Measurements from ENCODE around the gene ANKS1A. TPM values are rescaled to one million over a fixed set of nuclear protein-coding genes. Genes with fewer than 3 reads are reported as not detected.

Gene ANKS1A
- polyA plus RNA-seq, 6 donors from 2014 or later, result 1.4 to 5.5 (median 2.3) TPM; not detected in 1

DNA sequence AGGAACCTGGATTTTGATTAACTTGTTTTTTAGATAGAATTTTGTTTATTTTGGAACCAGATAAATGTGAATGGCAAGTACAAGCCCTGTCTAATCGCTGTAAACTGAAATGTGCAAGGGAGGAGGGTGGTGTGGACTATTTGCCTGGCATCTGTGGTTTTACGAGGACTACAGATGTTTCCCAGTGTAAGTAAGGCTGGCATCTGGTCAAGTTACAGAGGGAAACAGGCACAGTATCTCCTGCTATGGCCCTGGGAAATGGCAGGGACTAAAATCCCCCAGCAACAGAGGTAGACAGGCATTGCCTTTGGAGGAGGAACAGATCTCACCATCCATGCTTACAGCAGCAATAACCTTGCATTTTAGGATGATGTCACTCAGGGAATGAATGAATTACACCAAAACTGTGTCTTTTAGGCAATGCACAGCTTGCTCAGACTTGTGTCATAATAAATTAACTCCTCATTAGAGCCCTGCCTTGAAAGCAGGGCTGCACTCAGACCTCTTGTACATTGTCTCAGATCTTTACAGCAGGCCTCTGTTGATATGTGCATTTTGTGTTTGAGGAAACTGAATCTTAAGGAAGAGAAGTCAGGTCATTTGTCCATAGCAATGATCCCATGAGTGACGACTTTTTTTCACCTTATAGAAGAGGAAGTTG, 155.8 kb downstream of the ANKS1A start:
- peaks cover 5 to 19% (median 15%) of the 10 kb centered on the region in 3 donors for H3K4me1 Mint-ChIP-seq
- H3K27me3 Mint-ChIP-seq, result no peaks in the 10 kb centered on the region
- H3K36me3 Mint-ChIP-seq, result peaks cover 8 to 11% of the 10 kb centered on the region in 2 donors
- no peak overlapping the region for H3K4me3 Mint-ChIP-seq
- H3K9me3 Mint-ChIP-seq, result no peaks in the 10 kb centered on the region
- no peak for ATAC-seq (ENCODE audit: low read depth in 2 of 2)
- DNase-seq, result no peak
- peak overlapping the region in 2 of 6 donors; percentile 44 to 47 for H3K27ac Mint-ChIP-seq

DNA sequence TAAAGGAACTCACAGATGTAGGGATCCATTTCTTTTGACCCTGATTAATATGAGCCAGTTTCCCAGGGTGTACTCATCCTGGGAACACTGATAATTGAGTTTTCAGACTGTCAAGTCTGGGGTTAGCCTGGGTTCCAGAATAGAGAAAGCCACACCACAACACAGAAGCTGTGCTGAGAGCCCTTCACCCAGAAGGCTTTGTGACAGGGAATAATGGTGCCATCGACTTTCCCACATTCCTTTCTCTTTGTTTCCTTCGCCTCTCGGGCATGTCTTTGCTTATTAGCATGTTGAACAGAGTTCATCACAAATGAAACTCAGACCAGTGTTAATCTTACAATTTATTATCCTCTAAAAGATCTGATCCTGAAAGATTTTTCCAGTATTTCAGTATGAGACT, 157.0 kb downstream of the ANKS1A start:
- Mint-ChIP-seq H3K4me1 (peaks cover 5 to 19% (median 15%) of the 10 kb centered on the region in 3 donors), H3K27me3 (no peaks in the 10 kb centered on the region)

DNA sequence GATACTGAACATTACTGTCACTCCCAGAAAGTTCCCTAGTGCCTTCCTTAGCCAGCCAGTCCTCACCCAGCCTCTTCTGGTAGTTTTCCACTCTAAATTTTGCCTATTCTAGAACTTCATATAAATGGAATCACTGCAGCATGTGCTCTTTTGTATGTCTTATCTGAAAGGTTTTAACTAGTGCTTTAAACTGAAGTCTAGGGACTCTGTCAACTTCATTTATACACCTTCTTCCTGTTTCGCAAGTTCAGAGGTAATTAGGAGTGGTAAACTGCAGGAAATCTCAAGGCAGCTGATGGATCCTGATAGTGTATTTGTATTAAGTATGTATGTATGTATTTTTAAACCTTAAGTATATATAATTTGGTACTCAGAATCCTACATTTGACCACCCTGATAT, 157.8 kb downstream of the ANKS1A start:
- no peaks in the 10 kb centered on the region for H3K27me3 Mint-ChIP-seq
- no peaks in the 10 kb centered on the region for H3K9me3 Mint-ChIP-seq
- ATAC-seq (ENCODE audit: low read depth in 2 of 2) (no peak), DNase-seq (no peak)
- H3K36me3 Mint-ChIP-seq, result peaks cover 1 to 11% of the 10 kb centered on the region in 2 donors
- peak overlapping the region in 1 of 6 donors; percentile 41 for H3K27ac Mint-ChIP-seq
- peak overlapping the region in 1 of 8 donors; percentile 6 for H3K4me3 Mint-ChIP-seq
- H3K4me1 Mint-ChIP-seq, result peaks cover 5 to 19% (median 15%) of the 10 kb centered on the region in 3 donors

More for the DNA sequence above, 157.0 kb downstream of the ANKS1A start:
- ATAC-seq (ENCODE audit: low read depth in 2 of 2), result no peak
- H3K36me3 Mint-ChIP-seq, result peaks cover 8 to 11% of the 10 kb centered on the region in 2 donors
- no peak overlapping the region for H3K4me3 Mint-ChIP-seq
- H3K27ac Mint-ChIP-seq, result no peak overlapping the region
- no peak for DNase-seq
- no peaks in the 10 kb centered on the region for H3K9me3 Mint-ChIP-seq

- DNase-seq, result no peak
Observed at GRCh38 chr6:35047265-35048011, 158.4 kb downstream of the ANKS1A start.

DNA sequence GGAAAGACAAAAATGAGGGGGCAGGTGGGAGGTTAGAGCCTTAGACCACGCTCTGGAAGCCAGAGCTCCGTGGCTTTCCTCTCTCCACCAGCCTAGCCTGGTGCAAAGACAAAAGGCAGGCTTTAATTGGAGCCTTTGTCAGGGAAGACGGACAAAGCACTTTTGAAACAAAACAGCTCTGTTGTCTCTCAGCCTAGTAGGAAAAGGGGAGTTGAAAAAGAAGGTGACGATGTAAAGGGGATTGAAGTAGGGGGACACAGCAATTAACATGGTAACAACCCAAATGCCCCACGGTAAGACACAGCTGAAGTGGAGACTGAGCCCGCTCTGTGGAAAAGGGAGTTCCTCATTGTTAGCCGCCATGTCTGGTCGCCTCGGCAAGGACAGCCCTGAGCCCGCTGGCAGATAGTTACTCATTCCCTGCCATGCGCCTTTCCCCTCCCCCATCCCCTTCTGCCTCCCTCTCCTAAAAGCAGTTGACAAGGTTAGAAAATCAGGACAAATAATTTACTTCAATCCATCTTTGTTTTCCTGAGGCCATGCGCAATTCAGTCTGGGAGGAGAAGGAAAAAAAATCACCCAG, 159.1 kb downstream of the ANKS1A start:
- Mint-ChIP-seq H3K27ac (peak overlapping the region in 2 of 6 donors; percentile 24 to 52), H3K9me3 (no peaks in the 10 kb centered on the region), H3K4me3 (peak overlapping the region in 1 of 8 donors; percentile 62), H3K27me3 (no peaks in the 10 kb centered on the region), H3K4me1 (peaks cover 5 to 19% (median 15%) of the 10 kb centered on the region in 3 donors), H3K36me3 (peaks cover 0 to 6% of the 10 kb centered on the region in 2 donors)
- no peak for ATAC-seq (ENCODE audit: low read depth in 2 of 2)
- no peak for DNase-seq

More at GRCh38 chr6:35047265-35048011, 158.4 kb downstream of the ANKS1A start:
- peak in 1 of 2 donors; percentile 30 for ATAC-seq (ENCODE audit: low read depth in 2 of 2)
- Mint-ChIP-seq H3K4me3 (peak overlapping the region in 2 of 8 donors; percentile 30 to 62), H3K27me3 (no peaks in the 10 kb centered on the region), H3K27ac (peak overlapping the region in 4 of 6 donors; percentile 14 to 52 (median 24)), H3K4me1 (peaks cover 5 to 19% (median 15%) of the 10 kb centered on the region in 3 donors), H3K36me3 (peaks cover 0 to 11% of the 10 kb centered on the region in 2 donors), H3K9me3 (no peaks in the 10 kb centered on the region)

DNA sequence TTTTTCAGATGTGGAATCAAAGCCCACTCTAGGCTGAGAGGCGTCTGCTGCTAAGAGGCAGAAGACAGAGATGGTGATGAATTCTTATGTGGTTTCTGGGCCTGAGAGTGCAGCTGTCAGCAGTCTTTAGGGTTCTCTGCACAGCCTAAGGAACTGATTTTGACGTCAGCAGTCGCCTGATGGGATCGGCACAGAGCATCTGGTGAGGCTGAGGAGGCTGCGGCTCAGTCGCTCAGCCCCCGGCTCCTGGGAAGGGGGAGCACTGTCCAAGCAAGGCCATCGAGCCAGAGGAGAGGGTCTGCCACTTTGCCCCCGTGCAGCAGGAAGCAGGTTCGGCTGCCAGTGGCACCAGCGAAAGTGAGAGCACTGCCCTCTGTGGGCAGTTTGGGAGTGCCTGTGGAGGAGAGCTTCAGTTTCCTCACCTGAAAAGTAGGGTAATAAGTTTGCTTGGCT, 159.6 kb downstream of the ANKS1A start:
- H3K9me3 Mint-ChIP-seq, result no peaks in the 10 kb centered on the region
- H3K4me1 Mint-ChIP-seq, result peaks cover 5 to 19% (median 15%) of the 10 kb centered on the region in 3 donors
- ATAC-seq (ENCODE audit: low read depth in 2 of 2) (peak; percentile 89 to 92), DNase-seq (peak; percentile 34)
- no peak overlapping the region for H3K4me3 Mint-ChIP-seq
- H3K36me3 Mint-ChIP-seq, result peaks cover 0 to 4% of the 10 kb centered on the region in 2 donors
- H3K27me3 Mint-ChIP-seq, result no peaks in the 10 kb centered on the region
- H3K27ac Mint-ChIP-seq, result no peak overlapping the region

DNA sequence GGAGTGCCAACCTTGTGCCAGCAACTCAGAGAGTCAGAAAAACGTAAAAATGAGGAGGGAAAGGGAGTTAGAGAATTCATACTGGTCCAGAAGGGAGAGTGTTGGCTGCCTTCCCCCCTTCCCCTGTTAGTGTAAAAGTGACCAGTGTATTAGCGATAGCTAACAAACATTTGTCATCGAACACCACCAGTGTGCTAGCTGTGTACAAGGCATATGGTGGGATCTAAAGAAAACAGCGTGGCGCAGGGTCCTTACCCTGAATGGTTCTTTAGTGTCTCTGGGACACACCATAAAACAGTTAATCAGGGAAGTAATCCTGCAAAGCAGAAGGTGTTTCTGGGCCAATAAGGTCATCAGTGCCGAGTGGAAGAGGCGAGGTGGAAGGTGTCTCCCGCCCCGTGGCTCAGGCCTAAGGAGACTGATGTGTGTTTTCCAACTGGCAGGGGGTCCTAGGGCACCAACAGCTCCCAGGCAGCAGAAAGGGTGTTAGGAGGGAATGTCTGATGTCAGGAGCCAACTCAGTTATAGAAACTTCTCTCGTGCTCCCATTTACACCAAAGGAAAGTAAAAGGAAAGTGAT, 160.2 kb downstream of the ANKS1A start:
- peaks cover 5 to 19% (median 15%) of the 10 kb centered on the region in 3 donors for H3K4me1 Mint-ChIP-seq
- no peaks in the 10 kb centered on the region for H3K27me3 Mint-ChIP-seq
- no peaks in the 10 kb centered on the region for H3K36me3 Mint-ChIP-seq
- no peaks in the 10 kb centered on the region for H3K9me3 Mint-ChIP-seq
- H3K4me3 Mint-ChIP-seq, result no peak overlapping the region
- ATAC-seq (ENCODE audit: low read depth in 2 of 2) (no peak), DNase-seq (no peak)
- no peak overlapping the region for H3K27ac Mint-ChIP-seq

DNA sequence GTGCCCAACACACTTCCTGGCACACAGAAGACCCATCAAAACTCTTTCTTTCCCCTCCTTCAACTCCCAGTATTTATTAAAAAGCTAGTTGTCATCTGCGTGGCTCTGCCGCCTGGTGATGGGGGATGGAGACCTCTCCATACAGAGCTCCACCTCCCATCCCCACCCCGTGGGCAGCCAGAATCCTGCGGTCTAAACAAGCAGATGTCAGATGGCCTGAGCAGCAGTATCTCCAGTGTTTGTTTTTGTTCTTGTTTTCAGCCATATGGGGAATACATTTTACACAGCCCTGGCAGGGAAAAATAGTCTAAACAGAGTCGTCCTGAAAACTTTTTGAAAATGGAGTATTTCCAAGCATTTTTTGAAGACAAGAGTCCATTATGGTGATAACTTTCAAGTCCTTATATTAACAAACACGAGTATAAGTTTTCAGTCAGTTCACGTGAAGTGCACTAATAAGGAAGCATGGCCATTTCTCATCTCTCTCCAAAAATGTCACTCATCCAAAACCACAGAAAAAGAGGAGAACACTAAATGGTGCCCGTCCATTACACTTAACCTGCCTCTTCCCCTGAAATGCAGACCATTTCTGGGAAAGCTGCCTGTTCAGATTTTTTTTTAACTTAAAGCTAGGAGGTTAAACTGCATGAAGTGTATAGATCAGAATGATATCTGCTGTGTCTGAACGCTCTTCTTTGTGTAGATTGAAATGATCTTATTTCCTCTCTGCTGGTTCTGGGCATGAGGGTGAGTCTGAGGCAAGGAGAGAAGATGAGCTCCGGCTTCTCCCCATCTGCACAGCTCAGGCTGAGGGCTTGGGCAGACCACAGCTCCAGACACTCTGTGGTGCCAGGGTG, 161.1 kb downstream of the ANKS1A start:
- H3K27me3 Mint-ChIP-seq, result no peaks in the 10 kb centered on the region
- H3K4me1 Mint-ChIP-seq, result peaks cover 5 to 19% (median 13%) of the 10 kb centered on the region in 3 donors
- H3K36me3 Mint-ChIP-seq, result no peaks in the 10 kb centered on the region
- no peak for DNase-seq
- no peak overlapping the region for H3K27ac Mint-ChIP-seq
- H3K9me3 Mint-ChIP-seq, result no peaks in the 10 kb centered on the region
- H3K4me3 Mint-ChIP-seq, result no peak overlapping the region
- ATAC-seq (ENCODE audit: low read depth in 2 of 2), result no peak

DNA sequence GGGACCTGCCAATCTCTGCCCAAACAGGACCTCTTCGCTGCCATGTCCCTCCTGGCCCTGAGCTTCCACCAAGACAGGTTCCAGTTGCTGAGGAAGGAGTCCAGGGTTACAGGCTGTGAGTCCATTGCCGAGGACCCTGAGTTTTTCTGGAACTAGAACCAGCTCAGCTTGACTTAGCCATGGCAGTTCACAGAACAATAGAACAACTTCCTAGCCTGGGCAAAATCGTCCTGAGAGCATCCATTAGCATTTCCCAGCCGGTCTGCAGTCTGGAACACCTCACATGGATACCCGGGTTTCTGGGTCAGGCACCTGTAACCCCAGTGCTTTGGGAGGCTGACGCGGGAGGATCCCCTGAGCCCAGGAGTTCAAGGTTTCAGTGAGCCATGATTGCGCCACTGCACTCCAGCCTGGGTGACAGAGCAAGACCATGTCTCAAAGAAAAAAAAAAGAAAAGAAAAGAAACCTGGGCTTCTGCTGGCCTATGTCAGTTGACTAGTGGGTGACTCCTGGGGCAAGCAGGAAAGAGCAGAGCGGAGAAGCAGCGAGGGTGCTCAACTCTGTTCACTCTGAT, 161.8 kb downstream of the ANKS1A start:
- no peaks in the 10 kb centered on the region for H3K36me3 Mint-ChIP-seq
- DNase-seq (no peak), ATAC-seq (ENCODE audit: low read depth in 2 of 2) (no peak)
- peak overlapping the region in 1 of 6 donors; percentile 77 for H3K27ac Mint-ChIP-seq
- no peak overlapping the region for H3K4me3 Mint-ChIP-seq
- no peaks in the 10 kb centered on the region for H3K27me3 Mint-ChIP-seq
- no peaks in the 10 kb centered on the region for H3K9me3 Mint-ChIP-seq
- H3K4me1 Mint-ChIP-seq, result peaks cover 4 to 19% (median 10%) of the 10 kb centered on the region in 3 donors

DNA sequence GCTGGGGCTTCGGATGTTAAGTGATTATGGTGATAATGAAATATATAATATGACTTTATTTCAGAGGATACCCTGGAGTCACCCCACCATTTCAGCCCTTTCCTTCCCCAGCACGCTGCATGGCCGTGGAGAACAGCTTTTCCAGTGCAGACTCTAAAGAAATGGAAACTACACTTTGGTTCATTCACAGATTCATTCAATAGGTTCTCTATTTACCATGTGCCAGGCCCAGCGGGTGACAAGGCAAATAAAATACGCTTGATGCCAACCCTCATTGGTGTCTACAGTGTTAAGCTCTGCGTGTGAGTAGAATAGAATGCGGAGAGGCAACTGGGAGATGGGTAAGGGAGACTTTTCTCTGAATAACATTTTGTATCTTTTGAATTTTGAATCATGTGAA, 162.3 kb downstream of the ANKS1A start:
- peak overlapping the region in 1 of 6 donors; percentile 47 for H3K27ac Mint-ChIP-seq
- H3K27me3 Mint-ChIP-seq, result no peaks in the 10 kb centered on the region
- no peak for ATAC-seq (ENCODE audit: low read depth in 2 of 2)
- H3K36me3 Mint-ChIP-seq, result no peaks in the 10 kb centered on the region
- H3K4me1 Mint-ChIP-seq, result peaks cover 0 to 17% (median 10%) of the 10 kb centered on the region in 3 donors
- peak overlapping the region in 1 of 8 donors; percentile 33 for H3K4me3 Mint-ChIP-seq
- no peaks in the 10 kb centered on the region for H3K9me3 Mint-ChIP-seq
- DNase-seq, result no peak

DNA sequence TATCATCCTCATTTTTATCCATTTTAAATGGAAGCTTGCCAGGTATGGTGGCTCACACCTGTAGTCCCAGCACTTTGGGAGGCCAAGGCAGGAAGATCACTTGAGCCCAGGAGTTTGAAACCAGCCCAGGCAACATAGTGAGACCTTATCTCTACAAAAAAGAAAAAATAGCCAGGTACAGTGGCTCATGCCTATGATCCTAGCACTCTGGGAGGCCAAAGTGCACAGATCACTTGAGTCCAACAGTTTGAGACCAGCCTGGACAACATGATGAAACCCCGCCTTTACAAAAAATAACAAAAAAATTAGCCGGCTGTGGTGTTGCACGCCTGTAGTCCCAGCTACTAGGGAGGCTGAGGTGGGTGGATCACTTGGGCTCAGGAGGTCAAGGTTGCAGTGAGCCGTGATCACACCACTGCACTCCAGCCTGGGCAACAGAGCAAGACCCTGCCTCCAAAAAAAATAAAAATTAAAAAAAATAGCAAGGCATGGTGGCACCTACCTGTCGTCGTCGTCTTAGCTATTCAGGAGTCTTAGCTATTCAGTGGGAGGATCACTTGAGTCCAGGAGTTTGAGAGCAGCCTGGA, 163.0 kb downstream of the ANKS1A start:
- Mint-ChIP-seq H3K27me3 (no peaks in the 10 kb centered on the region), H3K36me3 (no peaks in the 10 kb centered on the region), H3K4me3 (no peak overlapping the region), H3K4me1 (peaks cover 0 to 11% (median 6%) of the 10 kb centered on the region in 3 donors), H3K9me3 (no peaks in the 10 kb centered on the region), H3K27ac (no peak overlapping the region)
- no peak for ATAC-seq (ENCODE audit: low read depth in 2 of 2)
- no peak for DNase-seq

All from naive B cell (primary cell).